ENCODE results near the gene ZAR1L.

The ZAR1L gene

DNA sequence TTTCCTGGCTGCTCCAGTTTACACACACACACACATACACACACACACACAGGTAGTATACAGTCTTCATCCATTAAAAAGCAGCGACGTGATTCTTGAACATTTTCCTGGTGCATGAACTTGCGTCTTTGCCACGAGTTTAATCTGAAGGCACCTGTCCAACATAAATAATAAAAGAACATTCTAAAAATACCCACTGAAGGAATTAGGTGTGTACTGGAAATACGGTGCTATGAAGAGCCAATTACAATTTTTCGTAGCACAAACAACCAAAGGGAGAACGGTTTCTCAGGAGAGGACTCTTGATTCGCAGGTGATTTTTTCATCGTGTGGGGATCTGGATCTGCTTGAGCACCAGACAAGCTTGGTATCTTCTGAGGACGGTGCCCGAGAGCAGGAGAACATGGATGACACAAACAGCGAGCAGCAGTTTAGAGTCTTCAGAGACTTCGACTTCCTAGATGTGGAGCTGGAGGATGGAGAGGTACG lies 61.2 kb downstream of the ZAR1L start:
- no peak for DNase-seq

Measured in 8988T (cell line).